SK-N-MC (cell line): ENCODE results near the gene PTPN18.

Experiments used
- EZH2 ChIP-seq: fragments of 200-600 bp; sonication (generic); IDR thresholded peaks from one replicate; pipeline ENCODE4 v1.6.1; 2017; ENCODE audit warnings: antibody characterized with exemption
- FOXP2 ChIP-seq: optimal IDR thresholded peaks from 2 replicates; pipeline ENCODE3; 2011; ENCODE audit warnings: mild to moderate bottlenecking, moderate library complexity; ENCODE audit not compliant: insufficient read depth; ENCODE audit errors: extremely low read length, control extremely low read depth
- POLR2AphosphoS5 ChIP-seq: IDR thresholded peaks from 2 replicates; pipeline ENCODE4 v1.6.1; 2012; ENCODE audit warnings: mild to moderate bottlenecking, low read depth, low read length, borderline replicate concordance

GRCh38 chr2:130391872-130392670 is 36.2 kb downstream of the PTPN18 start:
- TF ChIP-seq EZH2 (no peak), POLR2AphosphoS5 (no peak), FOXP2 (no peak)
